Endothelial cell (in vitro differentiated cells): ENCODE data around the gene MYL3. TPM values are rescaled to one million over a fixed set of nuclear protein-coding genes. Genes with fewer than 3 reads are reported as not detected.
A peak's percentile ranks its signal among the peaks of the same experiment; 100 is the strongest.

Source experiments
- DNase-seq: peaks from one replicate; pipeline ENCODE4 v3.0.0; 2021; ENCODE audit warnings: low spot score
- H3K27ac Mint-ChIP-seq: one replicate; pipeline ENCODE4 v1.8.0; 2021; ENCODE audit warnings: mixed read lengths, inconsistent platforms; ENCODE audit not compliant: unreplicated experiment
- H3K27me3 Mint-ChIP-seq: one replicate; pipeline ENCODE4 v1.8.0; 2021; ENCODE audit warnings: mild to moderate bottlenecking, moderate library complexity, mixed read lengths, inconsistent platforms; ENCODE audit not compliant: unreplicated experiment
- H3K36me3 Mint-ChIP-seq: one replicate; pipeline ENCODE4 v1.8.0; 2021; ENCODE audit warnings: mild to moderate bottlenecking, low read depth, mixed read lengths, inconsistent platforms; ENCODE audit not compliant: unreplicated experiment
- H3K4me1 Mint-ChIP-seq: one replicate; pipeline ENCODE4 v1.8.0; 2021; ENCODE audit warnings: mild to moderate bottlenecking, mixed read lengths, inconsistent platforms; ENCODE audit not compliant: unreplicated experiment
- H3K4me3 Mint-ChIP-seq: one replicate; pipeline ENCODE4 v1.8.0; 2021; ENCODE audit warnings: mild to moderate bottlenecking, mixed read lengths, inconsistent platforms; ENCODE audit not compliant: unreplicated experiment
- H3K9me3 Mint-ChIP-seq: one replicate; pipeline ENCODE4 v1.8.0; 2021; ENCODE audit warnings: mixed read lengths, inconsistent platforms; ENCODE audit not compliant: unreplicated experiment
- total RNA-seq: library from RNA; stranded (reverse); fragmentation: NEBNext Ultra II Directional; extraction: Animal tissue kit (Norgen Biotek cat#: 25700); gene quantifications from one replicate; pipeline ENCODE4 v1.2.1, GENCODE V29; 2021; ENCODE audit not compliant: unreplicated experiment
- TF ChIP-seq, protein P1 (sequence below): fragments of 200-600 bp; sonication (generic); IDR thresholded peaks from one replicate; pipeline ENCODE4 v1.5.0; 2021; ENCODE audit warnings: antibody characterized with exemption; ENCODE audit not compliant: unreplicated experiment

The MYL3 gene
- total RNA-seq, 1 donor from 2014 or later = not detected

DNA sequence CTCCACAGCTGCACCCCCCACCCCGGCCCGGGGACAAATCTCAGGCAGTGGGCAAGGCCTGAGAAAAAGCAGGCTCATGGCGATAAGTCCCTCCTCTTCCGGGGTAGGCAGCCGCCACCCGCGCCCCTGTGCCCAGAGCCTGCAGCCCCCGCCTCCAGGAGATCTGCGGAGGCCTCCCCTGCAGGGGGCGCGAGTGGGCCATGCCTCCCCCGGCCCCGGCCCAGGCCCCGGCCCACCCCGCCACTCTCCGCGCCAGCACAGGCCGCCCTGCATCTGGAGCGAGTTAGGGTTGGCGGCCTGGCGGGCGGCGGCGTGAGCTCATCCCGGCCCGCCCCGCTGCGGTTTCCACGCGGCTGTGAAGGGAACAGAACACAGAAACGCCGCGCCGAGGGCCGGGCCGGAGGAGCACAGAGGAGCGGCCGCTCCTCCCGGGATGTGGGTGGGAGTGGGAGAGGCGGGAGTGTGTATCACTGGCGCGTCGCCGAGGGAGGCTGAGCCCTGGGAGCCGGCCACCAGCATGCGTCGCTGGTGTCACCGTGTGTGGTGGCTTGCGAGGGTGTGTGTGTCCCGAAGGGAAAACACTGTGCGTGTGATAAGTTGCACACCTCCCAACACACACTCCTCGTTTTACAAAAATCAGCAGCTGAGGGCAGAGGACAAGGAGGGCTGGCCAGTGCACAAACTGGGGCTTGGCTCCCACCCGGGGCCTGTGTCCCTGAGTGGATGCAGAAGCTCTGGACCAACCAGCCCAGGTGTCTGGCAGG is 17.2 kb downstream of the MYL3 start:
- peak; percentile 68 for DNase-seq
- H3K4me3 Mint-ChIP-seq = no peak overlapping the region
- no peaks in the 10 kb centered on the region for H3K36me3 Mint-ChIP-seq
- peaks cover 3% of the 10 kb centered on the region for H3K27me3 Mint-ChIP-seq
- TF ChIP-seq, protein P1, sequence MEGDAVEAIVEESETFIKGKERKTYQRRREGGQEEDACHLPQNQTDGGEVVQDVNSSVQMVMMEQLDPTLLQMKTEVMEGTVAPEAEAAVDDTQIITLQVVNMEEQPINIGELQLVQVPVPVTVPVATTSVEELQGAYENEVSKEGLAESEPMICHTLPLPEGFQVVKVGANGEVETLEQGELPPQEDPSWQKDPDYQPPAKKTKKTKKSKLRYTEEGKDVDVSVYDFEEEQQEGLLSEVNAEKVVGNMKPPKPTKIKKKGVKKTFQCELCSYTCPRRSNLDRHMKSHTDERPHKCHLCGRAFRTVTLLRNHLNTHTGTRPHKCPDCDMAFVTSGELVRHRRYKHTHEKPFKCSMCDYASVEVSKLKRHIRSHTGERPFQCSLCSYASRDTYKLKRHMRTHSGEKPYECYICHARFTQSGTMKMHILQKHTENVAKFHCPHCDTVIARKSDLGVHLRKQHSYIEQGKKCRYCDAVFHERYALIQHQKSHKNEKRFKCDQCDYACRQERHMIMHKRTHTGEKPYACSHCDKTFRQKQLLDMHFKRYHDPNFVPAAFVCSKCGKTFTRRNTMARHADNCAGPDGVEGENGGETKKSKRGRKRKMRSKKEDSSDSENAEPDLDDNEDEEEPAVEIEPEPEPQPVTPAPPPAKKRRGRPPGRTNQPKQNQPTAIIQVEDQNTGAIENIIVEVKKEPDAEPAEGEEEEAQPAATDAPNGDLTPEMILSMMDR = peak; percentile 38
- no peak overlapping the region for H3K27ac Mint-ChIP-seq
- peaks cover 5% of the 10 kb centered on the region for H3K4me1 Mint-ChIP-seq
- peaks cover 4% of the 10 kb centered on the region for H3K9me3 Mint-ChIP-seq

DNA sequence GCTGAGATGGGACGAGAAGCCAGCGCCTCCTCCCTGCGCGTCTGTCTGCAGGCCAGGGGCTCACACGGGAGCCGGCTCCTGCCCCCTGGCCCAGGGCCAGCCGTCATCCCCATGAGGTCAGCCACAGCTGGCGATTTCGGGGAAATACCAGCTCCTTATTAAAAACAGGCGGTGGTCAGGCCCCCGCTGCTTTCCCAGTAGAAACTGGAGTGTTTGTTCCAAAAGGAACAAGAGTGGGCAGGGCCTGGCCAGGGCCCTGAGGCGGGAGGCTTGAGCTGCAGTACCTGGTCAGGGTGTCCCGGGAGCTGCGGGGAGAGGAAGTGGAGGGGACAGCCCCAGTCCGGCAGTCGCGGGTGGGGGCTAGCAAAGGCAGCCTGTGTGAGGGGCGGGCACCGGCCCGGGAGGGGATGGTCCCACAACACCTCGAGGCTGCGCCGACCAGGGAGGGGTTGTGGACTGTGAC is 17.8 kb downstream of the MYL3 start:
- no peaks in the 10 kb centered on the region for H3K36me3 Mint-ChIP-seq
- H3K27me3 Mint-ChIP-seq = peaks cover 3% of the 10 kb centered on the region
- peak; percentile 2 for DNase-seq
- no peak overlapping the region for H3K27ac Mint-ChIP-seq
- peaks cover 5% of the 10 kb centered on the region for H3K4me1 Mint-ChIP-seq
- TF ChIP-seq, protein P1 = no peak
- peaks cover 4% of the 10 kb centered on the region for H3K9me3 Mint-ChIP-seq
- H3K4me3 Mint-ChIP-seq = no peak overlapping the region

DNA sequence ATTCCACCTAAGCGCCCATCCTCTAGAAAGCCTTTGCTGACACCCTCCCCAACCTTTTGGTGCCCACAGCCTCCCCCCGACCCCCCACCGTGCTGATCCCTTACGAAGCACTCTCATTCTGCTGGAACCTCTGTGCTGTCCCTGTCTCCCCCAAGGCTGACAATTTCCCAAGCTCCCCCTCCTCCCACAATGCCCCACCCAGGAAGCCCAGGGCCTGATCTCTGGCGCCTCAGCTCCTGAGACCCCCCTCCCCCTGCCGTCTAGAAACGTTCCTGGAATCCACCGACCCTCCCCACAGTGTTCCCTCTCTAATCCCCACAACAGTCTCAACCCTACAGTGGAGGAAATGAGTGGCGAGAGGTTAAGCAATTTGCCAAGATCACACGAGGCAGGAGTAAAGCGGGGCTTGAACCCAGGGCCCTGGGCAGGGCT is 18.3 kb downstream of the MYL3 start:
- H3K27me3 Mint-ChIP-seq = peaks cover 3% of the 10 kb centered on the region
- H3K9me3 Mint-ChIP-seq = peaks cover 4% of the 10 kb centered on the region
- H3K4me1 Mint-ChIP-seq = peaks cover 5% of the 10 kb centered on the region
- H3K27ac Mint-ChIP-seq = no peak overlapping the region
- no peak for DNase-seq
- H3K36me3 Mint-ChIP-seq = no peaks in the 10 kb centered on the region
- H3K4me3 Mint-ChIP-seq = no peak overlapping the region
- TF ChIP-seq, protein P1 = no peak

DNA sequence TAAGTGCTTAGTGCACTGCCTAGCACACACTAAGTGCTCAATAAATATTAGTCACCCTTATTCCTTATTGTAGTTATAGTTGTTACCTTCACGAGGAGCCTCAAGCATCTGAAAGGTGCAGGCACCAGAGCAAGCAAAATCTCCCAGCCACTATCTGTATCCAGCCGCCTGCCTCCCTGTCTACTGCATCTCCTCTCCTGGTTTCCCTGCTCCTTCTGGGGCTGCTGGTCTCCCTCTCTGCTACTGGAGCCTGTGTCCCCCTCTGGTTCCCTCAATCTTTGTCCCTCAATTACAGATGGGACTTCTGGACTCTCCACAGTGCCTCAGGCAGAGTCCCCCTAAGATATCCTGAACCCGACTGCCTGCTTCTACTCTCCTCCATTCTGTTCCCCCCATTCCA is 18.8 kb downstream of the MYL3 start:
- Mint-ChIP-seq H3K4me3 (no peak overlapping the region), H3K9me3 (peaks cover 6% of the 10 kb centered on the region), H3K36me3 (peaks cover 1% of the 10 kb centered on the region), H3K27me3 (peaks cover 3% of the 10 kb centered on the region), H3K4me1 (peaks cover 5% of the 10 kb centered on the region), H3K27ac (no peak overlapping the region)
- DNase-seq = no peak
- TF ChIP-seq, protein P1 = no peak

DNA sequence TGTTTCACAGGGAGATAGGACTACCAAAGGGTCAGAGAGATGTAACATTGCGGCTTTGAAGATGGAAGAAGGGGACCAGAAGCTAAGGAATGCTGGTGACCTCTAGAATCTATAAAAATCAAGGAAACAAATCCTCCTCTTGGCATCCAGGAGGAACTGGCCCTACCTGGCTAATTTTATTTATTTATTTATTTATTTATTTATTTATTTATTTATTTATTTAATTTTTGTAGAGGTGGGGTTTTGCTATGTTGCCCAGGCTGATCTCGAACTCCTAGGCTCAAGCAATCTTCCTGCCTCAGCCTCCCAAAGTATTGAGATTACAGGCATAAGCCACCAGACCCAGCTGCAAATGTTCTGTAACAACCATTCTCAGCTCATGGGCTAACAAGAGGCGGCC is 19.7 kb downstream of the MYL3 start:
- Mint-ChIP-seq H3K4me1 (peaks cover 5% of the 10 kb centered on the region), H3K36me3 (peaks cover 8% of the 10 kb centered on the region), H3K27me3 (peaks cover 3% of the 10 kb centered on the region), H3K9me3 (peaks cover 12% of the 10 kb centered on the region), H3K27ac (no peak overlapping the region), H3K4me3 (no peak overlapping the region)
- TF ChIP-seq, protein P1 = no peak
- no peak for DNase-seq
